DND-41 (cell line): ENCODE measurements around the gene INKA2.

Experiments used
- CTCF ChIP-seq: IDR thresholded peaks from 2 replicates; pipeline ENCODE4 v1.5.1; 2012; ENCODE audit warnings: borderline replicate concordance, low read length, moderate library complexity, mild to moderate bottlenecking; ENCODE audit not compliant: poor library complexity, severe bottlenecking; ENCODE audit errors: extremely low read depth
- EZH2 ChIP-seq: IDR thresholded peaks from 3 replicates; pipeline ENCODE4 v1.6.1; 2012; ENCODE audit warnings: borderline replicate concordance, low read depth, mild to moderate bottlenecking, moderate library complexity, low read length, inconsistent platforms; ENCODE audit not compliant: severe bottlenecking

- TF ChIP-seq CTCF (no peak), EZH2 (no peak)
These were observed 1.7 kb downstream of the INKA2 start for GRCh38 chr1:111737216-111738132.
